Neural cell (in vitro differentiated cells): ENCODE data around the gene GNAS-AS1.

ENCODE experiments used
- CTCF ChIP-seq: fragments of 450-650 bp; IDR thresholded peaks from 2 replicates; pipeline ENCODE4 v1.5.1; 2014; ENCODE audit warnings: antibody characterized with exemption, mild to moderate bottlenecking, moderate library complexity; ENCODE audit not compliant: poor library complexity, severe bottlenecking
- EP300 ChIP-seq: fragments of 450-650 bp; conservative IDR thresholded peaks from 2 replicates; pipeline ENCODE4 v1.6.1; 2014; ENCODE audit warnings: antibody characterized with exemption, mild to moderate bottlenecking, moderate library complexity; ENCODE audit not compliant: poor library complexity, severe bottlenecking
- EZH2 ChIP-seq: fragments of 200-600, 300-800 bp; shearing (Covaris generic), sonication (generic); IDR thresholded peaks from 2 replicates; pipeline ENCODE4 v1.6.1; 2014; ENCODE audit warnings: antibody characterized with exemption, low read length, borderline replicate concordance, mild to moderate bottlenecking; ENCODE audit not compliant: insufficient read depth, poor library complexity, severe bottlenecking
- POLR2AphosphoS5 ChIP-seq: IDR thresholded peaks from 2 replicates; pipeline ENCODE4 v1.6.1; 2012
- REST ChIP-seq: IDR thresholded peaks from 2 replicates; pipeline ENCODE4 v1.6.1; 2012; ENCODE audit warnings: borderline replicate concordance
- TAF1 ChIP-seq: IDR thresholded peaks from 2 replicates; pipeline ENCODE4 v1.6.1; 2012; ENCODE audit warnings: low read depth

- TF ChIP-seq CTCF = peak; percentile 57
- TF ChIP-seq TAF1 = no peak
- TF ChIP-seq REST = no peak
- TF ChIP-seq POLR2AphosphoS5 = no peak
- no peak for TF ChIP-seq EZH2
- no peak for TF ChIP-seq EP300
These were observed 13.6 kb upstream of the GNAS-AS1 start for GRCh38 chr20:58864346-58864745.
